NOMO-1 treated with dmso at 0.1 percent for 144 hours (cell line): Measurements from ENCODE around the gene PRSS12.
A peak's percentile ranks its signal among the peaks of the same experiment; 100 is the strongest.
"Not testable (repeated sequence)": the region's sequence is repeated elsewhere in the genome, so short reads cannot be mapped to it uniquely, and the experiment has no call there.

Experiments used
- DNase-seq: peaks from one replicate; lab custom pipeline; 2025; ENCODE audit not compliant: unreplicated experiment; lab: John Stamatoyannopoulos, UW

PRSS12 gene

GRCh38 chr4:118326585-118326984, 26.2 kb downstream of the PRSS12 start:
- peak; percentile 22 for DNase-seq

DNA sequence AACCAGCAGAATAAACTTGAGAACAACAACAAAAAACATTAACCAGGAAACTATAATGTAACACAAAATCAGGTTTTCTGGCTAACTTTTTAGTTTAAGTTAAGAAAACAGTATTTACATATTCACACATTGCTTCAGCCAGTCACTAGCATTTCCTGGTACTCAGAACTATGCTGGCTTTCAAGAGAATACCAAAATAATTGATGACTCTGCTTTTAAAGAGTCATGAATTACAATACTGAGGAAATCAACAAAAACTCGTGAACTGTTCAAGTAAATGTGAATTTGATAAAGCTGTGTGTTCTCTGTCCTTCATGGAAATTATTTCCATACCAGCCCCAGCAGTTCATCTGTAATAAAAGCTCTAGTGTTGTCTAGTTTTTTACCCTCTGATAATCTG, 27.4 kb downstream of the PRSS12 start:
- no peak for DNase-seq

DNA sequence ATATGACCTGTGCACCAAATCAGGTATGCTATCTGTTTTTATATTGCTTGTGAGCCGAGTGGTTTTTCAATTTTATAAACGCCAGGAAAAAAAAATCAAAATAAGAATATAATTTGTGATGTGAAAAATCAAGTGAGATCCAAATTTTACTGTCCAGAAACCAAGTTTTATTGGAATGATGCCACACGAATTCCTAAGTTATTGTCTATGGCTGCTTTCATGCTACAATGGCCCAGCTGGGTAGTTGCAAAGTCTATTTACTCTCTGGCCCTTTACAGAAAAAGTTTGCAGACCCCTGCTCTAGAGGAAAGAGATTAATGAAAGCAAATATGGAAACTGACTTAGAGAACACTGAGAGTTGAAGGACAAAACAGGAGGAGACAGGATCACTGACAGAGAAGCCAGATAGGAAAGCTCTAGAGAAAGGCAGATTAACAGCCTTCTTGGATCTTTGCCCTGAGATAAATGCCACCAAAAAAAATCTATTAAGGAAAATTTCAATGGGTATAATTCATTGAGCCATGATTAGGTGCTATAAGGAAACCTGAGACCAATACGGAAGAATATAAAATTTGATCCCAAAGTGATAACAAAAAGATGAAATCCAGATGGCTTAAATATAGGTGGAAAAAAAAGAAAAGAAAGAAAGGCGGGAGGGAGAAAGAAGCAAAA, 29.8 kb downstream of the PRSS12 start:
- DNase-seq, result no peak

GRCh38 chr4:118318931-118319330, 33.9 kb downstream of the PRSS12 start:
- no peak for DNase-seq

GRCh38 chr4:118317691-118318090, 35.1 kb downstream of the PRSS12 start:
- no peak for DNase-seq

GRCh38 chr4:118314221-118314620, 38.6 kb downstream of the PRSS12 start:
- DNase-seq, result no peak

- DNase-seq, result no peak
Measured at GRCh38 chr4:118313098-118313497, 39.7 kb downstream of the PRSS12 start.

DNA sequence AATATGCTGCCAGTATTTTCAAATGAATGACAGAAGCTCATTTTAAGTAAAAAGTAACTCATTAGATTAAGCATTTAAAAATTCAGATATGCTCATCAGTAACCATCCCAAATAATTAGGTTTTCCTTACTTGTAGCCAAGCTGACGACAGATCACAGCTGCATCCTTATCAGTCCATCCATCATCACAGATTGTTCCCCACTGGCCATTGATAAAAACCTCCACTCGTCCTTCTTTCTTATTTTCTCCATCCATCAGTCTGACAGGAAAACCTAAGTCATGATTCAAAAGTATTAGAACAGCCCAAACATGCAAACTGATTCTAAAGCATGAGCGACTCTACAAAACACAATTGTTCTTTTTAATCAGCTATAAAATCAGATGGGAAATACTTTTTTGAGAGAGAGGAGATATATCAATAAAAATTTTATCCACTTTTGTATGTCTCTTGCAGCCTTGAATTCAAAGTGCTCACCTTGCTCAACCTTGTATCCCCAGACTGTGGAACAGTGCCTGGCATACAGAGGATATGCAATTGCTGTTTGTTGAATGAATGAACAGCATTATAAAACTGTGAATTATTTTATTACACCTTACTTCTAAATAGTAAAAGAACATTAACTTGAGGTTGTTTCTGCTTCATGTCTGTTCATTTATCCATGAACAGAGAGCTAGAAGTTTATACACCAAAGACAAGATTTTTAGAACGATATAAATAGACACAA, 44.3 kb downstream of the PRSS12 start:
- DNase-seq, result no peak

DNA sequence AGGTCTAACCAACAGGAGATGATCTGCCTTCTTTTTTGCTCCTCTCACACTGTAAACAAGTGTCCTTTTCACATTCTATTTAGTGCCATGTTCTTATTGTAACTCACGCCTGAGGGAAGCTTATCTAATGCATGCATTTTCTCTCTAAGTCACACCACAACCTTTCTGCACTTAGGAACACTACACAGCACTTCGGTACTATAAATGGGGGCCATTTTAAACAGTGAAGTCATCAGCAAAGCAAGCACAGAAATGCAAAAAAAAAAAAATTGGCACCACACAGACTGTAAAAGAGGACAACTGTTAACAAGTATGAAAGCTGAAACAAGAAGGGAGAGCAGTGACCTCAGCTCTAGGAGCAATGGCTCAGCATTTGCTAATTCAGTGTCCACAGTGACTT, 45.2 kb downstream of the PRSS12 start:
- DNase-seq, result no peak

- not testable (repeated sequence) for DNase-seq
Measured at GRCh38 chr4:118299619-118300018, 53.2 kb downstream of the PRSS12 start.

GRCh38 chr4:118296729-118297128, 56.1 kb downstream of the PRSS12 start:
- DNase-seq, result no peak

GRCh38 chr4:118290951-118291350, 61.9 kb downstream of the PRSS12 start:
- no peak for DNase-seq

GRCh38 chr4:118289794-118290193, 63.0 kb downstream of the PRSS12 start:
- DNase-seq, result no peak

- no peak for DNase-seq
Measured at GRCh38 chr4:118287711-118288451, 64.9 kb downstream of the PRSS12 start.

- no peak for DNase-seq
Measured at GRCh38 chr4:118286685-118287084, 66.1 kb downstream of the PRSS12 start.

DNA sequence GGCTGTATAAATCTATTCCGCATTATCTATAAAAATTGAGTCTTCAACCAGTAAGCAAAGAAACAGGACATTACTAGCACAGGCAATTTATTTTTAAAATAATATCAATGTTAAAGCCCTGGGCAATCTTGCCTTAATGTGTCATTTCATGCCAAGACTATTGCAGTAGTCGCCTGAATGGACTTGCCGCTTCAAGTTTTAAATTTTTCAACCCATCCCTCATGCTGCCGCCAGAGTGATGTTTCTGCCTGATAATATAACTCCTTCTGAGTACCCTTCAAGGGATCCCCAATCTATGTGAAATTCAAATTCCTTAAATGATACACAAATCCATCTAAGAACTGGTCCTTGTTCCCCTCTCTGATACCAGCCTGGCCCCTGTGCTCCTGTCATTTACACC, 66.9 kb downstream of the PRSS12 start:
- DNase-seq, result no peak

DNA sequence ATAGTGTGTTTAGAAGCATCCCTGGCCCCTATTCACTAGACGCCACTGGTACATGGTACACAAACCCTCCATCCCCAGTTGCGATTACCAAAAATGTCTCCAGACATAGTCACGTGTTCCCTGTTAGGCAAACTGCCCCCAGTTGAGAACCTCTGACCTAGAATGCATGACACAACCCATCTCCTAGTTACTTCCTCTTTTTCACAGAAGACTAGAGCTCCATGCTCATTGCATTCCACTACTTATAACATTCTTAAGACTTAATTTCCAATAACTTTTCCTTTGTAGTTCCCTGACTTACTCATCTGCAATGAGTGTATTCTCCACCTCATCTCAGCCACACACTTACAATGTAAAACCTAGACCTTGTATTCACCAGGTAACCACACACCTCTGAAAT, 68.6 kb downstream of the PRSS12 start:
- peak; percentile 56 for DNase-seq

- peak; percentile 58 for DNase-seq
Measured at GRCh38 chr4:118282692-118283091, 70.1 kb downstream of the PRSS12 start.

DNA sequence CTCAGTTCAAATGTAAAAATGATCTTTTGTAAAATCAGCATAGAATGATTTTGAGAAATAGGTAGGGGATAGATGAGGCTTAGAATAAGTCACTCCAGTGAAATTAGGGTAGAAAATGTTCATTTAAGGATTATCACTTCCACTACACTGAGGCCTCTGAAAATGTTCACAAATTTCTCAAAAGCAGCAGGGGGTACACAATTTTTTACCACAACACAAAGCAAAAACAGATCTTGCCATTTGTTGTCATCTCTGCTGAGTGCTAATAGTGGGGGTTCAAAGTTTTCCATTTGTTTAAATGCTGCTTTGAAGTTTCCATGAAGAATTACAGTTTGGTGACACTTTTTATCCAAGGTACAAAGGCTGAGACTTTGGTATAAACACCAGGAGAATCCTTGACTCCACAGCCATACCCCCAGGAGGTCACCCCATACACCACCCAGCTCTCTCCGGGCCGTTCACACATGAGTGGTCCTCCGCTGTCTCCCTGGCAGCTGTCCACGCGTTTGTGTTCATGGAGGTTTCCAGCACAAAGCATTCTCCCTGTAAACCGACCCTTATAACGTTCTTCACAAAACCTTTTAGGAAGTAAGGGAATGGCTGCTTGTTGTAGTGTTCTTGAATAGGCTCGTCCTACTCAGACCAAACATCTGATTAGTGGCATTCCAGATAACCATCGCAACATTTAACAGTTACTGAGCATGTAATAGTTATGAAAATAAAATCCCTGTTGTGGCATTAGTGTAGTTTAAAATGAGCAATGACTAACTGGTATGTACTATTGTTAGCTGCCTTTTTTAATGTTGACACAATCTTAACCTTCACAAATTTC, 71.0 kb downstream of the PRSS12 start:
- DNase-seq, result no peak

DNA sequence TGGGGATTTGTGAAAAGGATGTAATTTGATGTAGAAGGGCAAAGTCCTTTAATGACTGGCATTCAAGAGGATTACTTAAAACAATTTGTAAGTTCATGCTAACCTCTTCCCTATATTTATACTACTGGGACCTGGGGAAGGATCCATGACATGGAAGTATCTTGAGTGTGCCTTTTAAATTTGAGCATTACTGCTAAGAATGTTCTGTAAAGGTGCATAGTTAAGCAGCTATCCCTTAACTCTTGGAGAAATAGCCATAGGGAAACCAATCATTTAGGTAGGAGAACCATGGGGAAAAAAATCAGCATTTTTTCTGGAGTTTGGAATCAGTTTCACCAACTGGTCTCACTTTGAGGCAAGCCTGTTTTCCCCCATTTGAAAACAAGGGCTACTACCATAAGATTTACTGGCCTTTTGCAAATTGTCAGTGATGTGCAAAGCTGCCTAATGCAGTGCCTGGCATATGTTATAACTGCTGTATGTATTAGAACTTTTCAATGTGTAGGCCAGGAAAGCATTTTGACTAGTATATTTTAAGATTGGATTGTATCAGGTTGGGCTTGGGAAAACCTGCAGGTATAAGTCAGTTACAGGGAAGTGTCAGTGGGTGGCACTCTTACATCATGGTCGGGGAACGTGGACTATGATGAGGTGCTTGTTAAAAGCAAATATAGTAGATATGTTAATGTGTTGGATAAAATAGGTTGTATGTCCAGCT, 72.1 kb downstream of the PRSS12 start:
- DNase-seq, result no peak
